Breast epithelium (tissue), 4 donors: ENCODE data around the gene NR2C1. TPM values are rescaled to one million over a fixed set of nuclear protein-coding genes. Genes with fewer than 3 reads are reported as not detected.
"Not testable (repeated sequence)": the region's sequence is repeated elsewhere in the genome, so short reads cannot be mapped to it uniquely, and the experiment has no call there.

Source experiments
- DNase-seq, 2 donors: peaks; one replicate each; pipeline ENCODE4 v3.0.0-alpha.2; 2019; ENCODE audit warnings: low spot score in 2 of 2
- H3K27ac ChIP-seq, 2 donors: fragments of 200-600 bp; sonication (generic) in 1 of 2; one replicate each; pipeline ENCODE4 v1.5.1; 2016 to 2019; ENCODE audit warnings: mild to moderate bottlenecking in 1 of 2
- H3K27me3 ChIP-seq, 2 donors: fragments of 200-600 bp; sonication (generic) in 1 of 2; one replicate each; pipeline versions ENCODE4 v1.5.1 to v1.6.0; 2017 to 2019; ENCODE audit warnings: control low read depth in 1 of 2, mild to moderate bottlenecking in 1 of 2
- H3K36me3 ChIP-seq: fragments of 200-600 bp; one replicate; pipeline ENCODE4 v1.5.1; 2019
- H3K4me1 ChIP-seq, 2 donors: fragments of 200-600 bp; sonication (generic); one replicate each; pipeline ENCODE4 v1.5.1; 2016 to 2019; ENCODE audit warnings: control low read depth in 1 of 2
- H3K4me3 ChIP-seq, 3 donors: fragments of 200-600 bp; sonication (generic); 1 replicate in 2 of 3; 2 replicates in 1 of 3; pipeline ENCODE4 v1.5.1; 2016 to 2019; ENCODE audit warnings: mild to moderate bottlenecking in 3 of 3, moderate library complexity in 2 of 3
- H3K9me3 ChIP-seq, 2 donors: fragments of 200-600 bp; sonication (generic) in 1 of 2; one replicate each; pipeline ENCODE4 v1.5.1; 2016 to 2019; ENCODE audit warnings: control low read depth in 1 of 2
- CTCF ChIP-seq, 3 donors: fragments of 450-650 bp; IDR thresholded peaks; one replicate each; pipeline ENCODE4 v1.5.1; 2016 to 2017; ENCODE audit warnings: antibody characterized with exemption in 3 of 3, mild to moderate bottlenecking in 3 of 3, moderate library complexity in 3 of 3
- POLR2A ChIP-seq: fragments of 450-650 bp; IDR thresholded peaks from one replicate; pipeline ENCODE4 v1.6.1; 2016; ENCODE audit warnings: antibody characterized with exemption, mild to moderate bottlenecking, moderate library complexity
- POLR2AphosphoS5 ChIP-seq, 3 donors: sonication (generic); formaldehyde crosslinking; IDR thresholded peaks; one replicate each; pipeline ENCODE4 v1.6.1; 2017; ENCODE audit warnings: antibody characterized with exemption in 3 of 3
- intact Hi-C: fragments of 100-400 bp; cut with DNase I; formaldehyde crosslinking; loops from one replicate; pipeline ENCODE4 v1.15.1; 2023; ENCODE audit warnings: low total_unique reads
- total RNA-seq, 3 donors: library from RNA; depleted of rRNA; stranded (reverse); fragments of >200 nt; gene quantifications; one replicate each; pipeline ENCODE4 v1.1.0, GENCODE V29; 2016

NR2C1 gene
- total RNA-seq, 3 donors from 2014 or later: 46.7 to 50.5 (median 47.7) TPM

GRCh38 chr12:95096852-95097251 lies 23.4 kb upstream of the NR2C1 start:
- intact Hi-C loops: no loop called here
- Histone ChIP-seq H3K36me3 (no peaks in the 10 kb centered on the region), H3K27me3 (no peaks in the 10 kb centered on the region), H3K27ac (no peak overlapping the region), H3K4me1 (no peaks in the 10 kb centered on the region), H3K9me3 (no peaks in the 10 kb centered on the region), H3K4me3 (no peak overlapping the region)
- no peak for TF ChIP-seq CTCF (IDR thresholded peaks at IDR 0.05)
- no peak for DNase-seq

GRCh38 chr12:95096378-95096777 lies 23.0 kb upstream of the NR2C1 start:
- no peaks in the 10 kb centered on the region for H3K4me1 ChIP-seq
- H3K27ac ChIP-seq: no peak overlapping the region
- no peaks in the 10 kb centered on the region for H3K36me3 ChIP-seq
- H3K9me3 ChIP-seq: no peaks in the 10 kb centered on the region
- no peaks in the 10 kb centered on the region for H3K27me3 ChIP-seq
- intact Hi-C loops: no loop called here
- no peak for TF ChIP-seq CTCF (IDR thresholded peaks at IDR 0.05)
- TF ChIP-seq POLR2AphosphoS5 (IDR thresholded peaks at IDR 0.05): no peak
- no peak for TF ChIP-seq POLR2A
- H3K4me3 ChIP-seq: no peak overlapping the region
- no peak for DNase-seq

- H3K4me3 ChIP-seq, intact Hi-C loops, H3K27ac ChIP-seq, H3K9me3 ChIP-seq, DNase-seq, H3K4me1 ChIP-seq, H3K27me3 ChIP-seq, H3K36me3 ChIP-seq: not testable (repeated sequence)
These were observed 22.4 kb upstream of the NR2C1 start for GRCh38 chr12:95095866-95096265.

- peaks cover 6% of the 10 kb centered on the region for H3K36me3 ChIP-seq
- DNase-seq: no peak
These were observed 16.0 kb upstream of the NR2C1 start for GRCh38 chr12:95089462-95089861.

GRCh38 chr12:95088379-95088778 lies 15.0 kb upstream of the NR2C1 start:
- no peaks in the 10 kb centered on the region for H3K4me1 ChIP-seq
- DNase-seq: no peak
- H3K4me3 ChIP-seq: no peak overlapping the region
- intact Hi-C loops: no loop called here
- no peaks in the 10 kb centered on the region for H3K9me3 ChIP-seq
- peaks cover 6% of the 10 kb centered on the region for H3K36me3 ChIP-seq
- H3K27me3 ChIP-seq: no peaks in the 10 kb centered on the region
- H3K27ac ChIP-seq: no peak overlapping the region
- no peak for TF ChIP-seq CTCF (IDR thresholded peaks at IDR 0.05)

More at GRCh38 chr12:95089462-95089861, 16.0 kb upstream of the NR2C1 start:
- no peak for TF ChIP-seq POLR2A
- Histone ChIP-seq H3K27me3 (no peaks in the 10 kb centered on the region), H3K4me1 (no peaks in the 10 kb centered on the region), H3K27ac (no peak overlapping the region), H3K9me3 (no peaks in the 10 kb centered on the region), H3K4me3 (no peak overlapping the region)
- intact Hi-C loops: no loop called here

GRCh38 chr12:95085612-95086011 lies 12.2 kb upstream of the NR2C1 start:
- H3K27ac ChIP-seq: no peak overlapping the region
- no peaks in the 10 kb centered on the region for H3K9me3 ChIP-seq
- H3K4me3 ChIP-seq: no peak overlapping the region

More at GRCh38 chr12:95085612-95086011, 12.2 kb upstream of the NR2C1 start:
- peaks cover 6% of the 10 kb centered on the region for H3K36me3 ChIP-seq
- no peak for TF ChIP-seq POLR2AphosphoS5 (IDR thresholded peaks at IDR 0.05)
- TF ChIP-seq CTCF (IDR thresholded peaks at IDR 0.05): no peak
- no peak for TF ChIP-seq POLR2A
- intact Hi-C loops: no loop called here
- no peaks in the 10 kb centered on the region for H3K27me3 ChIP-seq
- H3K4me1 ChIP-seq: no peaks in the 10 kb centered on the region
- no peak for DNase-seq
